PFSK-1 (cell line): ENCODE results near the gene TTLL13.

ENCODE experiments used
- FOXP2 ChIP-seq: optimal IDR thresholded peaks from 2 replicates; pipeline ENCODE3; 2011; ENCODE audit warnings: borderline replicate concordance, control low read depth, inconsistent platforms; ENCODE audit not compliant: insufficient read depth; ENCODE audit errors: extremely low read length, extremely low read depth
- POLR2AphosphoS5 ChIP-seq: IDR thresholded peaks from 2 replicates; pipeline ENCODE4 v1.6.1; 2012; ENCODE audit warnings: low read depth, mild to moderate bottlenecking, control low read depth, low read length, moderate library complexity
- SIN3A ChIP-seq: IDR thresholded peaks from 2 replicates; pipeline ENCODE4 v1.6.1; 2012; ENCODE audit warnings: mild to moderate bottlenecking, low read length, moderate library complexity, borderline replicate concordance; ENCODE audit not compliant: insufficient read depth
- TAF1 ChIP-seq: IDR thresholded peaks from 2 replicates; pipeline ENCODE4 v1.6.1; 2012; ENCODE audit warnings: low read length, control low read depth, borderline replicate concordance; ENCODE audit not compliant: insufficient read depth
- TF ChIP-seq, protein P1 (sequence below), 2 experiments: IDR thresholded peaks; 2 replicates each; pipeline versions ENCODE4 v1.6.1 to v1.8.0; 2011 to 2012; ENCODE audit warnings: low read depth in 2 of 2, low read length in 2 of 2, control low read depth in 1 of 2, inconsistent platforms in 1 of 2, mild to moderate bottlenecking in 1 of 2, moderate library complexity in 1 of 2; ENCODE audit not compliant: insufficient read depth in 1 of 2

Gene TTLL13

DNA sequence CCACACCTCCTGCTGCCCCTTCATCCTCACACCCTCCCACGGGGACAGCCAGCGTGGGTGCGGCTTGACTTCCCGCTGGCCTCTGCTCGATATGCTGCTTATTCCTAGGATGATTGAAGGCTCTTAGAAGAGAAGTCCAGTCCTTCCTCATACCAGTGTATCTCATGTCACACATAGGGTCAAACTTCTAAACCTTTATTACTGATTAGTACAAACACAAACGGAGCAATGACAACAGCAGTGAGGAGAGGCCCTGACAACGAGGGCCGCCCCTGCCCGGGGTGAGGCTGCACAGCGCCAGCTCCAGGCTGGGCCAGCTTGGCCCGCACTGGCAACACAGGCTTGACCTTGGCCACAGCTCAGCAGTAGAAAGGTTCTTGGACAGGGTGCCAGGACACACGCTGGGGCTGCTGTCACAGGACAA lies 19.3 kb upstream of the TTLL13 start:
- TF ChIP-seq, protein P1, sequence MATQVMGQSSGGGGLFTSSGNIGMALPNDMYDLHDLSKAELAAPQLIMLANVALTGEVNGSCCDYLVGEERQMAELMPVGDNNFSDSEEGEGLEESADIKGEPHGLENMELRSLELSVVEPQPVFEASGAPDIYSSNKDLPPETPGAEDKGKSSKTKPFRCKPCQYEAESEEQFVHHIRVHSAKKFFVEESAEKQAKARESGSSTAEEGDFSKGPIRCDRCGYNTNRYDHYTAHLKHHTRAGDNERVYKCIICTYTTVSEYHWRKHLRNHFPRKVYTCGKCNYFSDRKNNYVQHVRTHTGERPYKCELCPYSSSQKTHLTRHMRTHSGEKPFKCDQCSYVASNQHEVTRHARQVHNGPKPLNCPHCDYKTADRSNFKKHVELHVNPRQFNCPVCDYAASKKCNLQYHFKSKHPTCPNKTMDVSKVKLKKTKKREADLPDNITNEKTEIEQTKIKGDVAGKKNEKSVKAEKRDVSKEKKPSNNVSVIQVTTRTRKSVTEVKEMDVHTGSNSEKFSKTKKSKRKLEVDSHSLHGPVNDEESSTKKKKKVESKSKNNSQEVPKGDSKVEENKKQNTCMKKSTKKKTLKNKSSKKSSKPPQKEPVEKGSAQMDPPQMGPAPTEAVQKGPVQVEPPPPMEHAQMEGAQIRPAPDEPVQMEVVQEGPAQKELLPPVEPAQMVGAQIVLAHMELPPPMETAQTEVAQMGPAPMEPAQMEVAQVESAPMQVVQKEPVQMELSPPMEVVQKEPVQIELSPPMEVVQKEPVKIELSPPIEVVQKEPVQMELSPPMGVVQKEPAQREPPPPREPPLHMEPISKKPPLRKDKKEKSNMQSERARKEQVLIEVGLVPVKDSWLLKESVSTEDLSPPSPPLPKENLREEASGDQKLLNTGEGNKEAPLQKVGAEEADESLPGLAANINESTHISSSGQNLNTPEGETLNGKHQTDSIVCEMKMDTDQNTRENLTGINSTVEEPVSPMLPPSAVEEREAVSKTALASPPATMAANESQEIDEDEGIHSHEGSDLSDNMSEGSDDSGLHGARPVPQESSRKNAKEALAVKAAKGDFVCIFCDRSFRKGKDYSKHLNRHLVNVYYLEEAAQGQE (IDR thresholded peaks at IDR 0.05; ENCODE audit: insufficient read depth in 1 of 2, low read depth in 2 of 2, low read length in 2 of 2), result no peak
- no peak for TF ChIP-seq POLR2AphosphoS5
- TF ChIP-seq SIN3A, result no peak
- TF ChIP-seq FOXP2, result no peak
- no peak for TF ChIP-seq TAF1

DNA sequence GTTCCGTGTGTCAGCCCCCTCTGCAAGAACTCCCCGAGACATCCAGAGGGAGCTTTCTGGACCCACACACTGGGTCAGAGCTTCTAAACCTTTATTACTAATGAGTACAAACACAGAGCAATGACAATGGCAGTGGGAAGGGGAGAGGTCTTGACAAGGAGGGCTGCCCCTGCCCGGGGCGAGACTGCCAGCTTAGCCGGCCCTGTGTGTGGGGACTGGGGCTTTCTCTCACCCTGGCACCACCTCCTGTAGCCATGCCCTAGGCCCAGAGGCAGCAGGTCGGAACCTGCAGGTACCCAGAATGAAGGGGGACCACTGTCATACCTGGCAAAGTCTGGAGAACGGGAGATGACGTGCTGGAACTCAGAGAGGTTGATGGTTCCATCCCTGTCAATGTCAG lies 18.7 kb upstream of the TTLL13 start:
- no peak for TF ChIP-seq SIN3A
- no peak for TF ChIP-seq POLR2AphosphoS5
- no peak for TF ChIP-seq TAF1
- TF ChIP-seq FOXP2, result no peak
- TF ChIP-seq, protein P1 (IDR thresholded peaks at IDR 0.05; ENCODE audit: insufficient read depth in 1 of 2, low read depth in 2 of 2, low read length in 2 of 2), result no peak

DNA sequence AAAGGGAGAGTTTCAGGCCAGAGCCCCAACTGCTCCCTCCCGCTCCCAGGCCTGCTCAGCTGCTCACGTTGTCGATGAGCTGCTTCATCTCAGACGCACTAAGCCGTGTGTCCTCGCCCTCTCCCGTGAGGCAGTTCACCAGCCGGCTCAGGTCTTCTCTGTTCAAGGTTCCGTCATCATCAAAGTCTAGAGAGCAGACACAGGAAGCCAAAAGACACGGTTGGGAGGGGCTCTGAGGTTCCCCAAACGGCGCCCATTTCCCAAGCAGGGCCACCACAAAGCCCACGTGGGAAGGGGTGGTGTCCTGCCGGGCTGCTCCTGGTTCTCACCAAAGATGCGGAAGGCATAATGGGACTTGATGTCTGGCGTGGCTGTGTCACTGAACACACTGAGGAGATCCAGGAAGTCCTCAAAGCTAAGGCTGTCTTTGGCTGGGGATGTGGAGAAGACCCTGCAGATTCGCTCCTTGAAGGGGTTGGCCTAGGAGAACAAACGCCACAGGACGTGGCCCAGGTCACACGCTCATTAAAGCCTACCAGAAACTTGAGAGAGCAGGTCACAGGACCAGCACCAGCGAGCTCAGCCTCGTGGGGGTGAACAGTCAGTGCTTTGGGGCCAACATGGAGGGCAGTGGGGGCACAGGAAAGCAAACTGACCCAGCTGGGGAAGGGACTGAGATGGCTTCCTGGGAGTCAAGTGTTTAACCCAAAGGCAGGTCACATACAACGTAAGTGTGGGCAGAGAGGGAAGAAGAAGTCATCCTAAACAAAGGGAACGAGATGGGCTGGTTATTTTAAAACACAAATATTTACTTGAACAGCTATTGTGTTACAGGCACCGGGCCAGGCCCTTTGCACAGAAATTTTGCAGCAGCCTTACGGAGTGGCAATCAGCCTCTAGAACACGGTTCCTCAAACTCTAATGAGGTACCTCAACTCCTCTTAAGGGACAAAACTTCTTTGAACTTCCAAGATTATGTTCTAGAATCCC lies 18.0 kb upstream of the TTLL13 start:
- no peak for TF ChIP-seq SIN3A
- TF ChIP-seq TAF1, result no peak
- TF ChIP-seq, protein P1 (IDR thresholded peaks at IDR 0.05; ENCODE audit: insufficient read depth in 1 of 2, low read depth in 2 of 2, low read length in 2 of 2), result no peak
- TF ChIP-seq FOXP2, result no peak
- no peak for TF ChIP-seq POLR2AphosphoS5

DNA sequence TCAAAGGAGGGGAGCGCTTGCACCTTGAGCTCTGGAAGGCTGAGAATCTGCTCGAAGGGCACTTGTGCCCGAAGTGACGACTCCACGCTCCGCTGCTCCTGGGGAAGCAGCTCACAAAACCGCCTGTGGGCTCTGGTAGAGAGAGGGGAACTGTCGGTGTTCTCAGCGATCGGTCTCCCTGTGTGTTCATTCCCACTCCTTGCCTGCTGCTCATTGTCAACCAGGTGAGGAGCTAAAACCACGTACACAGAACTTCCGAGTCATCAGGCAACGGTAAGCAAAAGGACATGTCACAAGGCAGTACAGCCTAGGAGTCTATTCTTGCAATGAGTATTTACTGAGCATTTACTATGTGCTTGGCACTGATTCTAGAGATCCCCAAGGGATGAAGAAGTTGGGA lies 17.2 kb upstream of the TTLL13 start:
- TF ChIP-seq, protein P1 (IDR thresholded peaks at IDR 0.05; ENCODE audit: insufficient read depth in 1 of 2, low read depth in 2 of 2, low read length in 2 of 2), result no peak
- no peak for TF ChIP-seq FOXP2
- TF ChIP-seq TAF1, result no peak
- TF ChIP-seq POLR2AphosphoS5, result no peak
- TF ChIP-seq SIN3A, result no peak
